Naive thymus-derived CD4-positive, alpha-beta T cell (primary cell): ENCODE data around the gene MED13L. TPM values are rescaled to one million over a fixed set of nuclear protein-coding genes. Genes with fewer than 3 reads are reported as not detected.

Source experiments
- ATAC-seq: fragments of 150-1000 bp; cut with Tn5 transposase; 2 replicates; pipeline ENCODE4 v1.10.0; 2021; ENCODE audit warnings: mild to moderate bottlenecking, moderate library complexity
- CTCF ChIA-PET: fragments of 350-600 bp; sonication (Branson Sonifier 250); formaldehyde crosslinking; loops from one replicate; lab custom pipeline; 2021; ENCODE audit warnings: antibody characterized with exemption; lab: Charles Lee
- POLR2A ChIA-PET: fragments of 350-600 bp; sonication (Branson Sonifier 250); formaldehyde crosslinking; loops from one replicate; lab custom pipeline; 2021; ENCODE audit warnings: antibody characterized with exemption, inconsistent platforms; lab: Charles Lee
- DNase-seq, 9 donors: peaks; one replicate each; pipeline versions ENCODE4 v3.0.0 to v3.0.0-alpha.2; 2020 to 2022; ENCODE audit warnings: mixed read lengths in 1 of 9
- H3K27ac ChIP-seq: one replicate; pipeline ENCODE4 v1.7.0; 2013; ENCODE audit warnings: mild to moderate bottlenecking, low read depth, low read length, moderate library complexity
- H3K27me3 ChIP-seq, 2 donors: one replicate each; pipeline ENCODE4 v1.7.0; 2013; ENCODE audit warnings: low read length in 2 of 2, mild to moderate bottlenecking in 2 of 2, moderate library complexity in 2 of 2; ENCODE audit not compliant: control insufficient read depth in 2 of 2, insufficient read depth in 2 of 2
- H3K36me3 ChIP-seq, 3 experiments: 1 replicate in 2 of 3; 2 replicates in 1 of 3; pipeline ENCODE4 v1.7.0; 2013; ENCODE audit warnings: low read length in 3 of 3, mild to moderate bottlenecking in 3 of 3, moderate library complexity in 1 of 3; ENCODE audit not compliant: insufficient read depth in 3 of 3, control insufficient read depth in 2 of 3
- H3K4me1 ChIP-seq, 2 donors: one replicate each; pipeline ENCODE4 v1.7.0; 2013; ENCODE audit warnings: low read length in 2 of 2, mild to moderate bottlenecking in 2 of 2, moderate library complexity in 1 of 2; ENCODE audit not compliant: control insufficient read depth in 2 of 2, insufficient read depth in 2 of 2
- H3K4me3 ChIP-seq: 2 replicates; pipeline ENCODE4 v1.7.0; 2013; ENCODE audit warnings: mild to moderate bottlenecking, low read length
- H3K9me3 ChIP-seq, 3 experiments: 1 replicate in 2 of 3; 2 replicates in 1 of 3; pipeline ENCODE4 v1.7.0; 2013; ENCODE audit warnings: low read length in 3 of 3; ENCODE audit not compliant: control insufficient read depth in 2 of 3
- H3K27ac Mint-ChIP-seq, 9 donors: one replicate each; pipeline ENCODE4 v1.8.0; 2020 to 2022; ENCODE audit warnings: mixed read lengths in 9 of 9, mild to moderate bottlenecking in 8 of 9, moderate library complexity in 5 of 9, inconsistent platforms in 2 of 9
- H3K27me3 Mint-ChIP-seq, 5 donors: one replicate each; pipeline ENCODE4 v1.8.0; 2021 to 2022; ENCODE audit warnings: mixed read lengths in 5 of 5, mild to moderate bottlenecking in 1 of 5
- H3K36me3 Mint-ChIP-seq, 5 donors: one replicate each; pipeline ENCODE4 v1.8.0; 2020 to 2022; ENCODE audit warnings: mixed read lengths in 5 of 5, mild to moderate bottlenecking in 3 of 5, inconsistent platforms in 1 of 5
- H3K4me1 Mint-ChIP-seq, 7 donors: one replicate each; pipeline ENCODE4 v1.8.0; 2020 to 2022; ENCODE audit warnings: mixed read lengths in 7 of 7, mild to moderate bottlenecking in 3 of 7, inconsistent platforms in 1 of 7
- H3K4me3 Mint-ChIP-seq, 10 donors: one replicate each; pipeline ENCODE4 v1.8.0; 2020 to 2022; ENCODE audit warnings: mild to moderate bottlenecking in 10 of 10, mixed read lengths in 10 of 10, moderate library complexity in 6 of 10, inconsistent platforms in 2 of 10
- H3K9me3 Mint-ChIP-seq, 11 donors: one replicate each; pipeline ENCODE4 v1.8.0; 2020 to 2022; ENCODE audit warnings: mixed read lengths in 11 of 11, mild to moderate bottlenecking in 4 of 11, inconsistent platforms in 1 of 11, moderate library complexity in 1 of 11
- intact Hi-C, 2 donors: fragments of 100-400 bp; cut with micrococcal nuclease; formaldehyde crosslinking; loops; one replicate each; pipeline ENCODE4 v1.15.1; 2023
- polyA plus RNA-seq, 2 donors: library from polyadenylated mRNA; unstranded; fragments of 300-500 nt; fragmentation: Illumina TruSeq; gene quantifications; one replicate each; pipeline ENCODE4 v1.2.3, GENCODE V29; 2021
- total RNA-seq, 6 experiments: library from RNA in 5 of 6; stranded (reverse) in 5 of 6; gene quantifications; 1 replicate in 5 of 6; 2 replicates in 1 of 6; pipeline ENCODE4 v1.2.3 and lab custom pipeline; 2021 to 2026

Gene MED13L
- total and polyA plus RNA-seq, 7 experiments from 2014 or later, result 8.3 to 283 (median 155) TPM

- peaks cover 0 to 4% (median 0%) of the 10 kb centered on the region in 5 donors for H3K36me3 Mint-ChIP-seq
- H3K4me3 Mint-ChIP-seq, result no peak overlapping the region
- H3K4me3 ChIP-seq, result no peak overlapping the region
- CTCF ChIA-PET, result no interaction called here
- DNase-seq, result no peak
- H3K27ac Mint-ChIP-seq, result no peak overlapping the region
- H3K9me3 Mint-ChIP-seq, result no peaks in the 10 kb centered on the region
- no peaks in the 10 kb centered on the region for H3K27me3 ChIP-seq
- H3K36me3 ChIP-seq, result no peaks in the 10 kb centered on the region
- peaks cover 29 to 84% (median 68%) of the 10 kb centered on the region in 7 donors for H3K4me1 Mint-ChIP-seq
- no peak overlapping the region for H3K27ac ChIP-seq
- H3K9me3 ChIP-seq, result no peaks in the 10 kb centered on the region
- POLR2A ChIA-PET, result no interaction called here
- intact Hi-C loops, result no loop called here
- ATAC-seq, result no peak
- H3K27me3 Mint-ChIP-seq, result no peaks in the 10 kb centered on the region
- H3K4me1 ChIP-seq, result peaks cover under 1 to 9% of the 10 kb centered on the region in 2 donors
Observed at GRCh38 chr12:116159593-116160200, 117.8 kb downstream of the MED13L start.

GRCh38 chr12:116159175-116159574 lies 118.3 kb downstream of the MED13L start:
- Histone ChIP-seq H3K36me3 (no peaks in the 10 kb centered on the region), H3K9me3 (no peaks in the 10 kb centered on the region), H3K4me1 (peaks cover 0 to 9% of the 10 kb centered on the region in 2 donors), H3K27me3 (no peaks in the 10 kb centered on the region), H3K27ac (no peak overlapping the region), H3K4me3 (no peak overlapping the region)
- H3K27me3 Mint-ChIP-seq, result no peaks in the 10 kb centered on the region
- H3K4me3 Mint-ChIP-seq, result peak overlapping the region in 2 of 10 donors; percentile 20 to 24
- ATAC-seq, result no peak
- peaks cover 25 to 81% (median 64%) of the 10 kb centered on the region in 7 donors for H3K4me1 Mint-ChIP-seq
- no peaks in the 10 kb centered on the region for H3K9me3 Mint-ChIP-seq
- intact Hi-C loops, result no loop called here
- H3K36me3 Mint-ChIP-seq, result peaks cover 0 to 4% (median 0%) of the 10 kb centered on the region in 5 donors
- no peak overlapping the region for H3K27ac Mint-ChIP-seq
- ChIA-PET CTCF (no interaction called here), POLR2A (no interaction called here)
- no peak for DNase-seq

- intact Hi-C loops, result no loop called here
- Mint-ChIP-seq H3K27ac (peak overlapping the region in 1 of 9 donors; percentile 14), H3K4me1 (peaks cover 28 to 84% (median 69%) of the 10 kb centered on the region in 7 donors), H3K36me3 (peaks cover 0 to 4% (median 0%) of the 10 kb centered on the region in 5 donors), H3K4me3 (peak overlapping the region in 2 of 10 donors; percentile 7 to 21), H3K9me3 (no peaks in the 10 kb centered on the region), H3K27me3 (no peaks in the 10 kb centered on the region)
- no peaks in the 10 kb centered on the region for H3K27me3 ChIP-seq
- POLR2A ChIA-PET, result no interaction called here
- H3K4me1 ChIP-seq, result peaks cover 0 to 15% of the 10 kb centered on the region in 2 donors
- no peaks in the 10 kb centered on the region for H3K9me3 ChIP-seq
- DNase-seq (no peak), ATAC-seq (no peak)
- H3K4me3 ChIP-seq, result no peak overlapping the region
- CTCF ChIA-PET, result interaction anchor here (0.7 kb wide), 1 partner anchor 16 kb away, joined by 3 read pairs; no protein-coding TSS in a partner anchor
- H3K36me3 ChIP-seq, result no peaks in the 10 kb centered on the region
- H3K27ac ChIP-seq, result no peak overlapping the region
Observed at GRCh38 chr12:116157845-116158267, 119.6 kb downstream of the MED13L start.

- CTCF ChIA-PET, result no interaction called here
- Mint-ChIP-seq H3K4me1 (peaks cover 29 to 85% (median 71%) of the 10 kb centered on the region in 7 donors), H3K9me3 (no peaks in the 10 kb centered on the region), H3K27ac (peak overlapping the region in 1 of 9 donors; percentile 13), H3K36me3 (peaks cover 0 to 4% (median 0%) of the 10 kb centered on the region in 5 donors), H3K27me3 (no peaks in the 10 kb centered on the region), H3K4me3 (no peak overlapping the region)
- H3K27me3 ChIP-seq, result no peaks in the 10 kb centered on the region
- H3K9me3 ChIP-seq, result no peaks in the 10 kb centered on the region
- H3K4me1 ChIP-seq, result peaks cover 0 to 13% of the 10 kb centered on the region in 2 donors
- ATAC-seq (no peak), DNase-seq (no peak)
- POLR2A ChIA-PET, result no interaction called here
- H3K36me3 ChIP-seq, result no peaks in the 10 kb centered on the region
- intact Hi-C loops, result no loop called here
- no peak overlapping the region for H3K4me3 ChIP-seq
- H3K27ac ChIP-seq, result no peak overlapping the region
Observed at GRCh38 chr12:116156614-116157013, 120.9 kb downstream of the MED13L start.

GRCh38 chr12:116155383-116155782 lies 122.1 kb downstream of the MED13L start:
- no peaks in the 10 kb centered on the region for H3K27me3 Mint-ChIP-seq
- ATAC-seq (no peak), DNase-seq (no peak)
- H3K4me3 Mint-ChIP-seq, result no peak overlapping the region
- intact Hi-C loops, result no loop called here
- H3K4me1 Mint-ChIP-seq, result peaks cover 25 to 87% (median 71%) of the 10 kb centered on the region in 7 donors
- H3K36me3 ChIP-seq, result no peaks in the 10 kb centered on the region
- ChIA-PET POLR2A (no interaction called here), CTCF (no interaction called here)
- no peak overlapping the region for H3K4me3 ChIP-seq
- H3K27ac Mint-ChIP-seq, result no peak overlapping the region
- no peak overlapping the region for H3K27ac ChIP-seq
- H3K4me1 ChIP-seq, result peaks cover 0 to 10% of the 10 kb centered on the region in 2 donors
- H3K9me3 ChIP-seq, result no peaks in the 10 kb centered on the region
- H3K36me3 Mint-ChIP-seq, result peaks cover 0 to 4% (median 0%) of the 10 kb centered on the region in 5 donors
- H3K9me3 Mint-ChIP-seq, result no peaks in the 10 kb centered on the region
- H3K27me3 ChIP-seq, result no peaks in the 10 kb centered on the region

- H3K9me3 ChIP-seq, result no peaks in the 10 kb centered on the region
- no peak overlapping the region for H3K4me3 ChIP-seq
- H3K4me1 Mint-ChIP-seq, result peaks cover 28 to 89% (median 82%) of the 10 kb centered on the region in 7 donors
- H3K9me3 Mint-ChIP-seq, result no peaks in the 10 kb centered on the region
- no peaks in the 10 kb centered on the region for H3K36me3 ChIP-seq
- H3K4me1 ChIP-seq, result peaks cover 0 to 12% of the 10 kb centered on the region in 2 donors
- ChIA-PET CTCF (no interaction called here), POLR2A (no interaction called here)
- H3K36me3 Mint-ChIP-seq, result peaks cover 0 to 4% (median 0%) of the 10 kb centered on the region in 5 donors
- peak overlapping the region in 1 of 10 donors; percentile 14 for H3K4me3 Mint-ChIP-seq
- H3K27ac Mint-ChIP-seq, result peak overlapping the region in 1 of 9 donors; percentile 28
- no peaks in the 10 kb centered on the region for H3K27me3 Mint-ChIP-seq
- no peak overlapping the region for H3K27ac ChIP-seq
- ATAC-seq (no peak), DNase-seq (no peak)
- intact Hi-C loops, result no loop called here
- H3K27me3 ChIP-seq, result no peaks in the 10 kb centered on the region
Observed at GRCh38 chr12:116153983-116154382, 123.5 kb downstream of the MED13L start.

- peak overlapping the region in 3 of 9 donors; percentile 24 to 66 (median 63) for H3K27ac Mint-ChIP-seq
- peaks cover 30 to 86% (median 79%) of the 10 kb centered on the region in 7 donors for H3K4me1 Mint-ChIP-seq
- DNase-seq, result no peak
- H3K27ac ChIP-seq, result no peak overlapping the region
- ChIA-PET POLR2A (no interaction called here), CTCF (no interaction called here)
- no peaks in the 10 kb centered on the region for H3K9me3 ChIP-seq
- no peaks in the 10 kb centered on the region for H3K27me3 ChIP-seq
- no peaks in the 10 kb centered on the region for H3K9me3 Mint-ChIP-seq
- no peak overlapping the region for H3K4me3 ChIP-seq
- H3K4me1 ChIP-seq, result peaks cover 0 to 16% of the 10 kb centered on the region in 2 donors
- peaks cover 0 to 4% (median 0%) of the 10 kb centered on the region in 5 donors for H3K36me3 Mint-ChIP-seq
- intact Hi-C loops, result no loop called here
- H3K27me3 Mint-ChIP-seq, result no peaks in the 10 kb centered on the region
- no peaks in the 10 kb centered on the region for H3K36me3 ChIP-seq
- no peak for ATAC-seq
- no peak overlapping the region for H3K4me3 Mint-ChIP-seq
Observed at GRCh38 chr12:116153113-116153512, 124.4 kb downstream of the MED13L start.
